Esophagus squamous epithelium (tissue), 5 donors: Measurements from ENCODE around the gene MST1R. TPM values are rescaled to one million over a fixed set of nuclear protein-coding genes. Genes with fewer than 3 reads are reported as not detected.

Source experiments
- DNase-seq: peaks from one replicate; lab custom pipeline; 2025; lab: John Stamatoyannopoulos, UW
- H3K27ac ChIP-seq, 4 donors: fragments of 200-600 bp; sonication (generic); one replicate each; pipeline ENCODE4 v1.5.1; 2016 to 2019; ENCODE audit warnings: mild to moderate bottlenecking in 1 of 4
- H3K27me3 ChIP-seq, 4 donors: fragments of 200-600 bp; sonication (generic); 1 replicate in 3 of 4; 2 replicates in 1 of 4; pipeline versions ENCODE4 v1.5.1 to v1.6.0; 2017 to 2021; ENCODE audit warnings: antibody characterized with exemption in 1 of 4
- H3K36me3 ChIP-seq, 3 donors: fragments of 200-600 bp; sonication (generic); one replicate each; pipeline ENCODE4 v1.5.1; 2016 to 2019
- H3K4me1 ChIP-seq, 3 donors: fragments of 200-600 bp; sonication (generic); one replicate each; pipeline ENCODE4 v1.5.1; 2017 to 2019
- H3K4me3 ChIP-seq, 4 donors: fragments of 200-600 bp; sonication (generic); 1 replicate in 3 of 4; 2 replicates in 1 of 4; pipeline ENCODE4 v1.5.1; 2016 to 2019; ENCODE audit warnings: mild to moderate bottlenecking in 2 of 4, moderate library complexity in 1 of 4
- H3K9me3 ChIP-seq, 3 donors: fragments of 200-600 bp; sonication (generic); one replicate each; pipeline ENCODE4 v1.5.1; 2016 to 2019
- CTCF ChIP-seq, 6 experiments: fragments of 450-650 bp in 4 of 6; fragments of 200-600 bp in 2 of 6; sonication (generic) in 2 of 6; IDR thresholded peaks; one replicate each; pipeline ENCODE4 v1.5.1; 2016 to 2019; ENCODE audit warnings: antibody characterized with exemption in 6 of 6, mild to moderate bottlenecking in 4 of 6, moderate library complexity in 4 of 6
- POLR2A ChIP-seq, 4 donors: fragments of 450-650 bp; IDR thresholded peaks; one replicate each; pipeline ENCODE4 v1.6.1; 2017; ENCODE audit warnings: antibody characterized with exemption in 4 of 4, mild to moderate bottlenecking in 4 of 4, moderate library complexity in 3 of 4
- WGBS, 2 donors: methylation state at CpG; one replicate each; pipeline ENCODE4 v1.1.5; 2018; 5-methylcytosine and 5-hydroxymethylcytosine counted together
- intact Hi-C: fragments of 100-400 bp; cut with DNase I; formaldehyde crosslinking; loops from one replicate; pipeline ENCODE4 v1.15.0; 2022
- small RNA-seq, 4 donors: library from RNA; depleted of rRNA; stranded (forward); fragments of <200 nt; gene quantifications; one replicate each; pipeline ENCODE3, GENCODE V24; 2016
- total RNA-seq, 4 donors: library from RNA; depleted of rRNA; stranded (reverse); fragments of >200 nt; gene quantifications; one replicate each; pipeline ENCODE4 v1.1.0, GENCODE V29; 2016
- donor health status: DM: yes; HTN: yes; CAD: no.

The MST1R gene
- total RNA-seq, 4 donors from 2014 or later, result 5.4 to 26.5 (median 14.5) TPM

DNA sequence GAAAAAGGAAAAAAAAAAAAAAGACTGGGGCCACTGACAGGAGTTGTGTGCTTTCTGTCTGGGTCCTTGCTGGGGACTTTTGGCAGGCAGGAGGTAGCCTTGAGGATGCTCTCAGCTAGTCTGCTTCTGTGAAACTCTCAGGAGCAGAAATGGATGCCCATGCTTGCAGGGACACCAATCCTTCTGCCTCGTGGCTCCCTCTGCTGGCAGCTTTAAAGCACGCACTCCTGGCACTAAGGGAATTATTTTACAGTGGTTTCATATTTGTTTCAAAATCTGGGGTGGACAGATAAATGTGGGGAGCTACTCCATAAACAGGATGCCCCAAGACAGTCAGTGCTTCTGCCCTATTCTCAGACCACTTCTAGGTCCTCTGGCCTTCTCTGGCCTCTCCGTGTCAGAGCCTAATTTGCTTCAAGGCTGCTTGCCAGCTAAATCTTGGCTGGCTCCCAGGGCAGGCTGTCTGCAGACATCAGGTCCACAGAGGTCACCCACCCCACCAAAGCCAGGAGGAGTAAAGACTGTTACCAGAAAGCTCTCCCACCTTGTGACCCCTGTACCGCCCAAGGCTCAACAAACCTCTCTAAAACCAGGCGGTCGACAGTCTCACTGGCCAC, 64.4 kb downstream of the MST1R start:
- 4 to 10% methylated on average over 3 of the region's 6 CpGs for WGBS, 2 donors
- peak; percentile 12 for DNase-seq
- peaks cover 0 to 11% (median 0%) of the 10 kb centered on the region in 3 donors for H3K36me3 ChIP-seq
- H3K27me3 ChIP-seq, result no peaks in the 10 kb centered on the region
- no peaks in the 10 kb centered on the region for H3K9me3 ChIP-seq
- no peak for TF ChIP-seq POLR2A (IDR thresholded peaks at IDR 0.05)
- TF ChIP-seq CTCF (IDR thresholded peaks at IDR 0.05), result peak; percentile 87 to 95 (median 93)
- peaks cover 0 to 24% (median 7%) of the 10 kb centered on the region in 3 donors for H3K4me1 ChIP-seq
- H3K27ac ChIP-seq, result peak overlapping the region in 1 of 4 donors; percentile 14
- H3K4me3 ChIP-seq, result no peak overlapping the region
- intact Hi-C loops, result loop anchor here (2.0 kb wide), 1 partner anchor 36 kb away; the partner anchor contains the start of gene INKA1

Small RNA genes within 50 kb of the gene (small RNA-seq; reads per million reads assigned to genes)
- 0 reads per million in 4 donors for gene RN7SL217P

Other genes with a start within 250 kb of the MST1R start
- gene APEH, start 229.5 kb downstream of the MST1R start, total RNA-seq, result 100 to 1,000 TPM in 1 of 4 donors, 10 to 100 TPM in 3; 60.7 to 102 (median 89.4) TPM
- 10 to 100 TPM in 1 of 4 donors, 1 to 10 TPM in 3; 2.3 to 12.2 (median 2.7) TPM for gene MST1, start 214.4 kb downstream of the MST1R start, total RNA-seq
- gene RNF123, start 214.3 kb downstream of the MST1R start, total RNA-seq, result 10 to 100 TPM; 14.7 to 21.8 (median 15.8) TPM
- 1 to 10 TPM in 2 of 4 donors, not detected in 2; 1.3 to 2.2 TPM for gene AMIGO3, start 184.2 kb downstream of the MST1R start, total RNA-seq
- gene GMPPB, start 179.9 kb downstream of the MST1R start, total RNA-seq, result 10 to 100 TPM; 17.7 to 49.7 (median 33.8) TPM
- gene IP6K1, start 117.3 kb downstream of the MST1R start, total RNA-seq, result 10 to 100 TPM; 23.0 to 35.1 (median 28.1) TPM
- not detected for gene CDHR4, start 104.0 kb downstream of the MST1R start, total RNA-seq
- 10 to 100 TPM; 15.2 to 23.3 (median 19.9) TPM for gene INKA1, start 100.6 kb downstream of the MST1R start, total RNA-seq
- 10 to 100 TPM in 3 of 4 donors, 1 to 10 TPM in 1; 8.1 to 43.3 (median 33.8) TPM for gene UBA7, start 89.9 kb downstream of the MST1R start, total RNA-seq
- 10 to 100 TPM in 1 of 4 donors, 1 to 10 TPM in 3; 2.3 to 10.1 (median 4.1) TPM for gene TRAIP, start 47.3 kb downstream of the MST1R start, total RNA-seq
- gene CAMKV, start 34.0 kb downstream of the MST1R start, total RNA-seq, result under 1 TPM in 1 of 4 donors, not detected in 3; 0.19 TPM
- 10 to 100 TPM; 12.9 to 17.2 (median 14.1) TPM for gene MON1A, start 25.9 kb upstream of the MST1R start, total RNA-seq
- 10 to 100 TPM; 32.2 to 85.1 (median 42.7) TPM for gene RBM6, start 36.3 kb upstream of the MST1R start, total RNA-seq
- 100 to 1,000 TPM in 2 of 4 donors, 10 to 100 TPM in 2; 60.1 to 197 (median 107) TPM for gene RBM5, start 185.0 kb upstream of the MST1R start, total RNA-seq